Right ventricle myocardium superior (tissue), 1 donor: ENCODE data around the gene SLC25A14. TPM values are rescaled to one million over a fixed set of nuclear protein-coding genes. Genes with fewer than 3 reads are reported as not detected.
"Not testable (repeated sequence)": the region's sequence is repeated elsewhere in the genome, so short reads cannot be mapped to it uniquely, and the experiment has no call there.

ENCODE experiments used
- ATAC-seq: fragments of 200-7000 bp; cut with Tn5 transposase; one replicate; pipeline ENCODE4 v1.9.1; 2020; ENCODE audit warnings: mild to moderate bottlenecking; ENCODE audit not compliant: poor library complexity
- DNase-seq: peaks from one replicate; pipeline ENCODE4 v3.0.0-alpha.2; 2020
- intact Hi-C: fragments of 100-400 bp; cut with DNase I; formaldehyde crosslinking; loops from one replicate; pipeline ENCODE4 v1.11.2; 2022
- long read RNA-seq: library from polyadenylated mRNA; unstranded; transcript quantifications from one replicate; pipeline ENCODE4 v2.0.0, GENCODE V29; 2021
- total RNA-seq: library from RNA; stranded (reverse); fragmentation: NEBNext Ultra II Directional; extraction: Animal tissue kit (Norgen Biotek cat#: 25700); gene quantifications from one replicate; pipeline ENCODE4 v1.2.1, GENCODE V29; 2021
- donor health status: DM: no; HTN: yes; CAD: no; lungs with severe emphysema.

Gene SLC25A14
- 4.6 TPM for total RNA-seq
- long read RNA-seq, partial matches to known transcripts: 2 of 2 reads
- long read RNA-seq, other reads (novel, unspliced or antisense): 0 of 2 reads

GRCh38 chrX:130339408-130340222 is at the start of gene SLC25A14:
SLC25A14 (plus strand) TSS chrX:130339919; CDS start chrX:130340279, 360 bp downstream.
- intact Hi-C loops: no loop called here
- ATAC-seq (peak; percentile 96), DNase-seq (peak; percentile 85)

GRCh38 chrX:130295519-130296296 is 44.0 kb upstream of the SLC25A14 start:
- no peak for DNase-seq
- intact Hi-C loops: no loop called here
- ATAC-seq: no peak

- intact Hi-C loops: no loop called here
- ATAC-seq (no peak), DNase-seq (no peak)
These were observed 43.4 kb upstream of the SLC25A14 start for GRCh38 chrX:130296297-130296678.

GRCh38 chrX:130296743-130297142 is 43.0 kb upstream of the SLC25A14 start:
- intact Hi-C loops: no loop called here
- DNase-seq (no peak), ATAC-seq (no peak)

- ATAC-seq (no peak), DNase-seq (no peak)
- intact Hi-C loops: no loop called here
These were observed 40.3 kb upstream of the SLC25A14 start for GRCh38 chrX:130299279-130300009.

- intact Hi-C loops: no loop called here
These were observed 39.8 kb upstream of the SLC25A14 start for GRCh38 chrX:130300010-130300282.

GRCh38 chrX:130301405-130301804 is 38.3 kb upstream of the SLC25A14 start:
- intact Hi-C loops: no loop called here
- no peak for ATAC-seq
- DNase-seq: no peak

More at GRCh38 chrX:130300010-130300282, 39.8 kb upstream of the SLC25A14 start:
- DNase-seq (no peak), ATAC-seq (no peak)

- ATAC-seq: no peak
- intact Hi-C loops: no loop called here
- DNase-seq: no peak
These were observed 37.7 kb upstream of the SLC25A14 start for GRCh38 chrX:130301977-130302376.

- intact Hi-C loops: no loop called here
- no peak for DNase-seq
- ATAC-seq: no peak
These were observed 34.9 kb upstream of the SLC25A14 start for GRCh38 chrX:130304587-130305368.

- intact Hi-C loops, DNase-seq, ATAC-seq: not testable (repeated sequence)
These were observed 19.8 kb upstream of the SLC25A14 start for GRCh38 chrX:130319886-130320285.

GRCh38 chrX:130321550-130321949 is 18.2 kb upstream of the SLC25A14 start:
- ATAC-seq (no peak), DNase-seq (no peak)
- intact Hi-C loops: no loop called here

- intact Hi-C loops: no loop called here
- ATAC-seq (no peak), DNase-seq (no peak)
These were observed 9.6 kb upstream of the SLC25A14 start for GRCh38 chrX:130330146-130330545.

- intact Hi-C loops: no loop called here
- ATAC-seq (peak; percentile 64), DNase-seq (peak; percentile 57)
These were observed 9.0 kb upstream of the SLC25A14 start for GRCh38 chrX:130330706-130331105.

GRCh38 chrX:130336531-130336930 is 3.2 kb upstream of the SLC25A14 start:
- ATAC-seq (no peak), DNase-seq (no peak)
- intact Hi-C loops: no loop called here

GRCh38 chrX:130338869-130339268 is 850 bp upstream of the SLC25A14 start:
- ATAC-seq, DNase-seq, intact Hi-C loops: not testable (repeated sequence)

- ATAC-seq: peak; percentile 18
- no peak for DNase-seq
- intact Hi-C loops: no loop called here
These were observed 552 bp downstream of the SLC25A14 start for GRCh38 chrX:130340271-130340670.

GRCh38 chrX:130343411-130343810 is 3.7 kb downstream of the SLC25A14 start:
- intact Hi-C loops: no loop called here
- no peak for DNase-seq
- ATAC-seq: no peak

- DNase-seq (no peak), ATAC-seq (no peak)
- intact Hi-C loops: no loop called here
These were observed 7.6 kb downstream of the SLC25A14 start for GRCh38 chrX:130347321-130347720.

- no peak for ATAC-seq
- DNase-seq: no peak
- intact Hi-C loops: no loop called here
These were observed 11.8 kb downstream of the SLC25A14 start for GRCh38 chrX:130351567-130351966.
